Ovary (tissue), 9 donors: Measurements from ENCODE around the gene DTX2. TPM values are rescaled to one million over a fixed set of nuclear protein-coding genes. Genes with fewer than 3 reads are reported as not detected.
"Not testable (repeated sequence)": the region's sequence is repeated elsewhere in the genome, so short reads cannot be mapped to it uniquely, and the experiment has no call there.

Experiments
- DNase-seq, 5 donors: peaks; one replicate each; pipeline ENCODE4 v3.0.0-alpha.2; 2019 to 2020
- H3K27ac ChIP-seq, 2 donors: fragments of 200-600 bp; one replicate each; pipeline versions ENCODE4 v1.5.1 to v1.8.0; 2019 to 2022
- H3K27me3 ChIP-seq: fragments of 200-600 bp; one replicate; pipeline ENCODE4 v1.8.0; 2022
- H3K36me3 ChIP-seq: fragments of 200-600 bp; sonication (generic); one replicate; pipeline ENCODE4 v1.5.1; 2019
- H3K4me1 ChIP-seq: one replicate; pipeline ENCODE4 v1.8.1; 2013; ENCODE audit warnings: mild to moderate bottlenecking, moderate library complexity; ENCODE audit not compliant: insufficient read depth
- H3K4me3 ChIP-seq: fragments of 200-600 bp; sonication (generic); one replicate; pipeline ENCODE4 v1.5.1; 2017
- H3K9me3 ChIP-seq, 2 donors: fragments of 200-600 bp in 1 of 2; sonication (generic) in 1 of 2; one replicate each; pipeline versions ENCODE4 v1.5.1 to v1.8.1; 2013 to 2019; ENCODE audit warnings: mild to moderate bottlenecking in 1 of 2, moderate library complexity in 1 of 2
- EP300 ChIP-seq: sonication (generic); formaldehyde crosslinking; IDR thresholded peaks from one replicate; pipeline ENCODE4 v1.6.1; 2017; ENCODE audit warnings: antibody characterized with exemption
- POLR2A ChIP-seq: fragments of 450-650 bp; IDR thresholded peaks from one replicate; pipeline ENCODE4 v1.6.1; 2017; ENCODE audit warnings: antibody characterized with exemption, mild to moderate bottlenecking, moderate library complexity
- WGBS, 3 donors: extraction: QIAGEN DNeasy Blood & Tissue Kit in 1 of 3; methylation state at CpG; one replicate each; pipeline versions ENCODE4 v1.1.5 to v1.1.7; 2013 to 2017; 5-methylcytosine and 5-hydroxymethylcytosine counted together
- intact Hi-C, 4 donors: fragments of 100-400 bp; cut with DNase I; formaldehyde crosslinking; loops; one replicate each; pipeline versions ENCODE4 v1.11.0 to v1.15.1; 2022 to 2023
- polyA plus RNA-seq, 2 donors: library from polyadenylated mRNA; stranded (reverse); fragments of 200-250 nt in 1 of 2; fragments of 350-450 nt in 1 of 2; fragmentation: Illumina TruSeq in 1 of 2; extraction: RNeasy Lipid Tissue Mini Kit (QIAGEN cat#74804) in 1 of 2; gene quantifications; one replicate each; pipeline ENCODE4 v1.2.3, GENCODE V29; 2013 to 2014
- total RNA-seq, 7 donors: library from RNA; depleted of rRNA in 2 of 7; stranded (reverse); fragments of >200 nt in 2 of 7; fragmentation: NEBNext Ultra II Directional in 3 of 7; extraction: Animal tissue kit (Norgen Biotek cat#: 25700) in 3 of 7; gene quantifications; one replicate each; pipeline versions ENCODE4 v1.1.0 to v1.2.4, GENCODE V29; 2016 to 2023
- TF ChIP-seq, protein P1 (sequence below), 3 donors: fragments of 450-650 bp in 2 of 3; fragments of 200-600 bp in 1 of 3; IDR thresholded peaks; one replicate each; pipeline versions ENCODE4 v1.5.1 to v1.8.0; 2016 to 2022; ENCODE audit warnings: antibody characterized with exemption in 3 of 3, mild to moderate bottlenecking in 1 of 3
- donor health status: DM: no; HTN: no; CAD: no; lungs with moderate emphysema.
- donor health status: DM: no; HTN: no; CAD: no.
- donor health status: Bipolar disorder and iron deficiency.
- donor health status: DM: yes; HTN: yes; CAD: no.
- donor health status: DM: no; HTN: no; CAD: no.
- donor health status: DM: yes; HTN: yes; CAD: no.

The DTX2 gene
- total and polyA plus RNA-seq, 9 donors = 2.2 to 24.5 (median 15.6) TPM

GRCh38 chr7:76424413-76425111 lies 36.9 kb upstream of the DTX2 start, which contains the start of gene ZP3:
Gene ZP3, plus strand, starts transcription at chr7:76424950. Its CDS starts 15 bp downstream, at chr7:76424965.
- intact Hi-C loops = no loop called here
- TF ChIP-seq EP300 = no peak
- TF ChIP-seq, protein P1, sequence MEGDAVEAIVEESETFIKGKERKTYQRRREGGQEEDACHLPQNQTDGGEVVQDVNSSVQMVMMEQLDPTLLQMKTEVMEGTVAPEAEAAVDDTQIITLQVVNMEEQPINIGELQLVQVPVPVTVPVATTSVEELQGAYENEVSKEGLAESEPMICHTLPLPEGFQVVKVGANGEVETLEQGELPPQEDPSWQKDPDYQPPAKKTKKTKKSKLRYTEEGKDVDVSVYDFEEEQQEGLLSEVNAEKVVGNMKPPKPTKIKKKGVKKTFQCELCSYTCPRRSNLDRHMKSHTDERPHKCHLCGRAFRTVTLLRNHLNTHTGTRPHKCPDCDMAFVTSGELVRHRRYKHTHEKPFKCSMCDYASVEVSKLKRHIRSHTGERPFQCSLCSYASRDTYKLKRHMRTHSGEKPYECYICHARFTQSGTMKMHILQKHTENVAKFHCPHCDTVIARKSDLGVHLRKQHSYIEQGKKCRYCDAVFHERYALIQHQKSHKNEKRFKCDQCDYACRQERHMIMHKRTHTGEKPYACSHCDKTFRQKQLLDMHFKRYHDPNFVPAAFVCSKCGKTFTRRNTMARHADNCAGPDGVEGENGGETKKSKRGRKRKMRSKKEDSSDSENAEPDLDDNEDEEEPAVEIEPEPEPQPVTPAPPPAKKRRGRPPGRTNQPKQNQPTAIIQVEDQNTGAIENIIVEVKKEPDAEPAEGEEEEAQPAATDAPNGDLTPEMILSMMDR (IDR thresholded peaks at IDR 0.05) = no peak
- TF ChIP-seq POLR2A = no peak
- Histone ChIP-seq H3K27ac (no peak within 1 kb of the TSS), H3K9me3 (no peaks in the 10 kb centered on the region), H3K4me3 (no peak within 1 kb of the TSS), H3K36me3 (no peaks in the 10 kb centered on the region), H3K4me1 (no peaks in the 10 kb centered on the region), H3K27me3 (no peaks in the 10 kb centered on the region)
- DNase-seq = no peak
- WGBS, 3 donors = 66 to 79% (median 77%) methylated on average over 10 of the region's 10 CpGs

- Histone ChIP-seq H3K27ac (no peak overlapping the region), H3K36me3 (no peaks in the 10 kb centered on the region), H3K9me3 (no peaks in the 10 kb centered on the region), H3K4me3 (no peak overlapping the region), H3K4me1 (no peaks in the 10 kb centered on the region), H3K27me3 (no peaks in the 10 kb centered on the region)
- intact Hi-C loops = no loop called here
- WGBS, 3 donors = 90 to 93% (median 90%) methylated on average over 4 to 9 of the region's 9 CpGs
- TF ChIP-seq EP300 (no peak), POLR2A (no peak)
- TF ChIP-seq, protein P1 (IDR thresholded peaks at IDR 0.05) = no peak
- no peak for DNase-seq
These were observed 36.4 kb upstream of the DTX2 start for GRCh38 chr7:76425156-76425555.

GRCh38 chr7:76425558-76425957 lies 36.0 kb upstream of the DTX2 start:
- DNase-seq, H3K9me3 ChIP-seq: not testable (repeated sequence)
- 83 to 95% (median 93%) methylated on average over 4 of the region's 4 CpGs for WGBS, 3 donors

DNA sequence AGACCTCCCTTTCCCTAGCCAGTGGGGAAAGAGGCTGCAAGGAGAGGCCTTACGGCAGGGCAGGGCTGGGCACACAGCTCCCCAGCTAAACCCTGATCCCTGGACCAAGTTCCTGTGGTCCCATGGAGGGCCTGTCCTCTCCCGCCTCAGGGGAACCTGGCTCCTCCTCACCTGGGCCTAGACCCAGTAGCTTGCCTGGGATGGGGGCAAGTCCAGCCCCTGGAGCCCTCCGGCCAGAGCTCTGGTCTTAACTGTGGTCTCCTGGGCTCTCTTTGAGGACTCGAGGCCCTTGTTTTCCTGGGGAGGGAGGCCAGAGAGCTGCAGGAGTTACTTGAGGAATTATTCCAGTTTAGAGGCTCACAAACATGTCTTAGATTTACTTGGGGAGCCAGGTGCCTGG lies 35.3 kb upstream of the DTX2 start:
- intact Hi-C loops = no loop called here
- TF ChIP-seq, protein P1 (IDR thresholded peaks at IDR 0.05) = no peak
- H3K27ac ChIP-seq = no peak overlapping the region
- H3K4me1 ChIP-seq = no peaks in the 10 kb centered on the region
- no peak overlapping the region for H3K4me3 ChIP-seq
- H3K27me3 ChIP-seq = no peaks in the 10 kb centered on the region
- DNase-seq = no peak
- 84 to 89% (median 88%) methylated on average over 4 of the region's 4 CpGs for WGBS, 3 donors
- no peaks in the 10 kb centered on the region for H3K9me3 ChIP-seq
- no peaks in the 10 kb centered on the region for H3K36me3 ChIP-seq

More at GRCh38 chr7:76425558-76425957, 36.0 kb upstream of the DTX2 start:
- H3K36me3 ChIP-seq, H3K4me1 ChIP-seq, intact Hi-C loops, H3K27me3 ChIP-seq, H3K4me3 ChIP-seq, H3K27ac ChIP-seq: not testable (repeated sequence)

GRCh38 chr7:76427635-76428034 lies 33.9 kb upstream of the DTX2 start:
- DNase-seq = no peak
- no peaks in the 10 kb centered on the region for H3K36me3 ChIP-seq
- TF ChIP-seq, protein P1 (IDR thresholded peaks at IDR 0.05) = no peak
- TF ChIP-seq POLR2A = no peak
- no peak for TF ChIP-seq EP300
- 78 to 86% (median 85%) methylated on average over 5 of the region's 5 CpGs for WGBS, 3 donors
- no peak overlapping the region for H3K27ac ChIP-seq
- intact Hi-C loops = no loop called here
- H3K27me3 ChIP-seq = no peaks in the 10 kb centered on the region
- no peaks in the 10 kb centered on the region for H3K4me1 ChIP-seq
- no peak overlapping the region for H3K4me3 ChIP-seq
- H3K9me3 ChIP-seq = no peaks in the 10 kb centered on the region
